NCI-H226 (cell line): ENCODE results near the gene IGSF1.

Experiments
- DNase-seq: peaks from one replicate; pipeline ENCODE4 v3.0.0-alpha.2; 2015

Gene IGSF1

GRCh38 chrX:131288738-131289511 is at the start of gene IGSF1:
TSS of gene IGSF1 (minus strand) at chrX:131289306. CDS start at chrX:131286674, 2,632 bp downstream.
- no peak for DNase-seq

- no peak for DNase-seq
These were observed 43.2 kb upstream of the IGSF1 start for GRCh38 chrX:131332331-131332730.

- no peak for DNase-seq
These were observed 42.0 kb upstream of the IGSF1 start for GRCh38 chrX:131331152-131331551.

- no peak for DNase-seq
These were observed 41.6 kb upstream of the IGSF1 start for GRCh38 chrX:131330735-131331134.

- DNase-seq = no peak
These were observed 33.5 kb upstream of the IGSF1 start for GRCh38 chrX:131322651-131323050.

GRCh38 chrX:131317326-131317725 is 28.2 kb upstream of the IGSF1 start:
- DNase-seq = no peak

GRCh38 chrX:131316260-131316659 is 27.2 kb upstream of the IGSF1 start:
- DNase-seq = no peak

- DNase-seq = no peak
These were observed 19.9 kb upstream of the IGSF1 start for GRCh38 chrX:131308980-131309379.

GRCh38 chrX:131306601-131307000 is 17.5 kb upstream of the IGSF1 start:
- no peak for DNase-seq

GRCh38 chrX:131305926-131306325 is 16.8 kb upstream of the IGSF1 start:
- DNase-seq = no peak

GRCh38 chrX:131302701-131303100 is 13.6 kb upstream of the IGSF1 start:
- no peak for DNase-seq

GRCh38 chrX:131301155-131301554 is 12.0 kb upstream of the IGSF1 start:
- DNase-seq = no peak

GRCh38 chrX:131298846-131299245 is 9.7 kb upstream of the IGSF1 start:
- DNase-seq = no peak

- DNase-seq = no peak
These were observed 8.9 kb upstream of the IGSF1 start for GRCh38 chrX:131298036-131298435.

GRCh38 chrX:131289527-131289926 is 421 bp upstream of the IGSF1 start:
- no peak for DNase-seq

GRCh38 chrX:131288188-131288587 is 918 bp downstream of the IGSF1 start:
- DNase-seq = no peak

GRCh38 chrX:131287560-131288179 is 1.4 kb downstream of the IGSF1 start:
- no peak for DNase-seq

- DNase-seq = no peak
These were observed 9.5 kb downstream of the IGSF1 start for GRCh38 chrX:131279617-131280016.

- DNase-seq = no peak
These were observed 9.9 kb downstream of the IGSF1 start for GRCh38 chrX:131279197-131279596.

GRCh38 chrX:131277543-131278136 is 11.5 kb downstream of the IGSF1 start:
- DNase-seq = no peak

GRCh38 chrX:131273011-131273410 is 16.1 kb downstream of the IGSF1 start:
- no peak for DNase-seq

- no peak for DNase-seq
These were observed 17.3 kb downstream of the IGSF1 start for GRCh38 chrX:131271826-131272225.

GRCh38 chrX:131271274-131271673 is 17.8 kb downstream of the IGSF1 start:
- DNase-seq = no peak

- no peak for DNase-seq
These were observed 19.0 kb downstream of the IGSF1 start for GRCh38 chrX:131270080-131270479.
